HCT116 (cell line): ENCODE measurements around the gene ARFRP1.

Source experiments
- CTCF ChIP-seq, 3 experiments: fragments of 200-600 bp in 1 of 3; sonication (generic) in 1 of 3; IDR thresholded peaks in 2 of 3; conservative IDR thresholded peaks in 1 of 3; 2 replicates each; pipeline ENCODE4 v1.5.1; 2012 to 2017; ENCODE audit warnings: low read depth in 2 of 3, low read length in 2 of 3, antibody characterized with exemption in 1 of 3, borderline replicate concordance in 1 of 3, control low read depth in 1 of 3, mild to moderate bottlenecking in 1 of 3, mixed read lengths in 1 of 3, mixed run types in 1 of 3, moderate library complexity in 1 of 3; ENCODE audit not compliant: insufficient read depth in 1 of 3
- EGR1 ChIP-seq: IDR thresholded peaks from 2 replicates; pipeline ENCODE4 v1.6.1; 2012; ENCODE audit warnings: low read depth
- EZH2 ChIP-seq: fragments of 200-600 bp; sonication (generic); IDR thresholded peaks from 2 replicates; pipeline ENCODE4 v1.6.1; 2017; ENCODE audit warnings: antibody characterized with exemption, mixed run types
- EZH2phosphoT487 ChIP-seq: fragments of 200-600 bp; IDR thresholded peaks from 2 replicates; pipeline ENCODE4 v1.6.1; 2018; ENCODE audit warnings: antibody characterized with exemption, borderline replicate concordance
- JUND ChIP-seq: IDR thresholded peaks from 2 replicates; pipeline ENCODE4 v1.6.1; 2012
- MAX ChIP-seq: IDR thresholded peaks from 2 replicates; pipeline ENCODE4 v1.6.1; 2012
- POLR2A ChIP-seq: IDR thresholded peaks from 2 replicates; pipeline ENCODE4 v1.7.0; 2011; ENCODE audit warnings: borderline replicate concordance; ENCODE audit not compliant: insufficient read depth, insufficient read length; ENCODE audit errors: extremely low read depth
- POLR2AphosphoS5 ChIP-seq: IDR thresholded peaks from 2 replicates; pipeline ENCODE4 v1.6.1; 2011; ENCODE audit warnings: mild to moderate bottlenecking, low read depth, low read length, moderate library complexity
- RAD21 ChIP-seq: IDR thresholded peaks from 2 replicates; pipeline ENCODE4 v1.6.1; 2012; ENCODE audit warnings: low read depth, mild to moderate bottlenecking

- TF ChIP-seq POLR2A (no peak), EZH2 (no peak), EZH2phosphoT487 (no peak), CTCF (IDR thresholded peaks at IDR 0.05 in 2 of 3, conservative IDR thresholded peaks at IDR 0.05 in 1 of 3; ENCODE audit: borderline replicate concordance in 1 of 3, insufficient read depth in 1 of 3, low read depth in 2 of 3, low read length in 2 of 3) (no peak), RAD21 (no peak), EGR1 (no peak), MAX (no peak), POLR2AphosphoS5 (no peak), JUND (no peak)
Measured at GRCh38 chr20:63702751-63703470, 4.9 kb downstream of the ARFRP1 start.
